ENCODE results near the gene MKNK1.

The MKNK1 gene

DNA sequence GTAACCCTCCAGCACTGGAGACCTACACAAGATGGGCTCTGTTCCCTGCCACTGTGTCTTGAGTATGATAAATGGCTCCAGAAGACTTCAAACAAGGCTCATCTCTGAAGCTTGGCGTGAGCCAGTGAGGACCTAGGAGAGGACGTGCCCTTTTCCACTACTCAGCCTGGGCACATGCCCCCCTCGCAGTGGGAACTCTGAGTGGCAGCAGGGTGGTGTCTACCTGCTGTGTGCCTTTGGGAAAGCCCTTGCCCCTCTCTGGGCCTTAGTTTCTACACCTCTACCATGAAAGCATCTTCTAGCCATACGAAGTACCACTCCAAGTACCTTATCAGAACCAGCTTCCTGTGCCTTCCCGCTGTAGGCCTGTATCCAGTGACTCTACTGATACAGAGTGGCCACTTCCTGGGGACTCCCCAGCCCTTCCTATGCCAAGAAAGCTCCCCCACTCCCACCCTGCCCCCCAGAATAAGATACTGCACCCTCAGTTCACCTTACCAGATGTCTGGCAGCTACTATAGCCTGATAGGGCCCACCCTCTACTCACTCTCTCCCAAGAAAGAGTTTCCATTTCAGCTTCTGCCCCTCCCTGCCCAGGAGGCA is 15.7 kb upstream of the MKNK1 start:
- H3K9ac ChIP-seq (ENCODE audit: low read depth in 1 of 2, low read length in 2 of 2): no peak overlapping the region
- no peaks in the 10 kb centered on the region for H3K27me3 ChIP-seq (ENCODE audit: control insufficient read depth in 2 of 2, insufficient read depth in 2 of 2, low read length in 2 of 2)
- peaks cover 10 to 22% of the 10 kb centered on the region in 2 donors for H3K4me1 ChIP-seq (ENCODE audit: control insufficient read depth in 2 of 2, insufficient read depth in 2 of 2, low read length in 2 of 2)
- H3K27ac ChIP-seq (ENCODE audit: low read depth in 2 of 2, low read length in 2 of 2): no peak overlapping the region
- no peaks in the 10 kb centered on the region for H3K36me3 ChIP-seq (ENCODE audit: control insufficient read depth in 2 of 2, insufficient read depth in 2 of 2, low read length in 2 of 2)
- H3K4me3 ChIP-seq (ENCODE audit: low read length in 2 of 2): no peak overlapping the region
- no peaks in the 10 kb centered on the region for H3K9me3 ChIP-seq (ENCODE audit: control insufficient read depth in 2 of 2, low read length in 2 of 2)

- Histone ChIP-seq H3K27ac (ENCODE audit: low read depth in 2 of 2, low read length in 2 of 2) (no peak overlapping the region), H3K36me3 (ENCODE audit: control insufficient read depth in 2 of 2, insufficient read depth in 2 of 2, low read length in 2 of 2) (no peaks in the 10 kb centered on the region), H3K4me3 (ENCODE audit: low read length in 2 of 2) (no peak overlapping the region), H3K27me3 (ENCODE audit: control insufficient read depth in 2 of 2, insufficient read depth in 2 of 2, low read length in 2 of 2) (no peaks in the 10 kb centered on the region), H3K9me3 (ENCODE audit: control insufficient read depth in 2 of 2, low read length in 2 of 2) (no peaks in the 10 kb centered on the region), H3K4me1 (ENCODE audit: control insufficient read depth in 2 of 2, insufficient read depth in 2 of 2, low read length in 2 of 2) (peaks cover 18 to 30% of the 10 kb centered on the region in 2 donors), H3K9ac (ENCODE audit: low read depth in 1 of 2, low read length in 2 of 2) (no peak overlapping the region)
Measured at GRCh38 chr1:46618754-46619415, 14.8 kb upstream of the MKNK1 start.

DNA sequence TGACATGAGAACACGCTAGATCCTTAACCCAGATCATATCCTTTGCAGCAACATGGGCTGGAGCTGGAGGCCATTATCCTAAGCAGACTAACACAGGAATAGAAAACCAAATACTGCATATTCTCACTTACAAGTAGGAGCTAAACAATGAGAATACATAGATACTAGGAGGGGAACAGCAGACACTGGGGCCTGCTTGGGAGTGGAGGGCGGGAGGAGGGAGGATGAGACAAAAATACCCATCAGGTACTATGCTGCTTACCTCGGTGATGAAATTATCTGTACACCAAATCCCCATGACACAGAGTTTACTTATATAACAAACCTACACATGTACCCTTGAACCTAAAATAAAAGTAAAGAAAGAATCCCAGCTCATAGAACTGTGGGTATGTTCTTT is 13.8 kb upstream of the MKNK1 start:
- Histone ChIP-seq H3K27ac (ENCODE audit: low read depth in 2 of 2, low read length in 2 of 2) (no peak overlapping the region), H3K4me1 (ENCODE audit: control insufficient read depth in 2 of 2, insufficient read depth in 2 of 2, low read length in 2 of 2) (peaks cover 19 to 37% of the 10 kb centered on the region in 2 donors), H3K4me3 (ENCODE audit: low read length in 2 of 2) (no peak overlapping the region), H3K9me3 (ENCODE audit: control insufficient read depth in 2 of 2, low read length in 2 of 2) (no peaks in the 10 kb centered on the region), H3K36me3 (ENCODE audit: control insufficient read depth in 2 of 2, insufficient read depth in 2 of 2, low read length in 2 of 2) (peaks cover 0 to 2% of the 10 kb centered on the region in 2 donors), H3K27me3 (ENCODE audit: control insufficient read depth in 2 of 2, insufficient read depth in 2 of 2, low read length in 2 of 2) (no peaks in the 10 kb centered on the region), H3K9ac (ENCODE audit: low read depth in 1 of 2, low read length in 2 of 2) (no peak overlapping the region)

GRCh38 chr1:46617108-46617800 is 13.2 kb upstream of the MKNK1 start:
- peaks cover 19 to 31% of the 10 kb centered on the region in 2 donors for H3K4me1 ChIP-seq (ENCODE audit: control insufficient read depth in 2 of 2, insufficient read depth in 2 of 2, low read length in 2 of 2)
- H3K27ac ChIP-seq (ENCODE audit: low read depth in 2 of 2, low read length in 2 of 2): peak overlapping the region; percentile 92 to 93
- H3K9me3 ChIP-seq (ENCODE audit: control insufficient read depth in 2 of 2, low read length in 2 of 2): no peaks in the 10 kb centered on the region
- H3K27me3 ChIP-seq (ENCODE audit: control insufficient read depth in 2 of 2, insufficient read depth in 2 of 2, low read length in 2 of 2): no peaks in the 10 kb centered on the region
- H3K4me3 ChIP-seq (ENCODE audit: low read length in 2 of 2): peak overlapping the region; percentile 91 to 99
- H3K36me3 ChIP-seq (ENCODE audit: control insufficient read depth in 2 of 2, insufficient read depth in 2 of 2, low read length in 2 of 2): peaks cover 0 to 2% of the 10 kb centered on the region in 2 donors
- peak overlapping the region; percentile 88 to 90 for H3K9ac ChIP-seq (ENCODE audit: low read depth in 1 of 2, low read length in 2 of 2)

- peak within 1 kb of the TSS; percentile 90 for H3K9ac ChIP-seq (ENCODE audit: low read depth in 1 of 2, low read length in 2 of 2)
- H3K27ac ChIP-seq (ENCODE audit: low read depth in 2 of 2, low read length in 2 of 2): peak within 1 kb of the TSS; percentile 92 to 93
- H3K4me3 ChIP-seq (ENCODE audit: low read length in 2 of 2): peak within 1 kb of the TSS; percentile 91 to 99
- H3K9me3 ChIP-seq (ENCODE audit: control insufficient read depth in 2 of 2, low read length in 2 of 2): no peaks in the 10 kb centered on the region
- peaks cover 0 to 2% of the 10 kb centered on the region in 2 donors for H3K36me3 ChIP-seq (ENCODE audit: control insufficient read depth in 2 of 2, insufficient read depth in 2 of 2, low read length in 2 of 2)
- peaks cover 21 to 31% of the 10 kb centered on the region in 2 donors for H3K4me1 ChIP-seq (ENCODE audit: control insufficient read depth in 2 of 2, insufficient read depth in 2 of 2, low read length in 2 of 2)
- no peaks in the 10 kb centered on the region for H3K27me3 ChIP-seq (ENCODE audit: control insufficient read depth in 2 of 2, insufficient read depth in 2 of 2, low read length in 2 of 2)
Measured at GRCh38 chr1:46616277-46617107, 12.4 kb upstream of the MKNK1 start, which contains the start of gene MOB3C. TSS of gene MOB3C (minus strand) at chr1:46616811. CDS start at chr1:46613321, 3,490 bp downstream.

DNA sequence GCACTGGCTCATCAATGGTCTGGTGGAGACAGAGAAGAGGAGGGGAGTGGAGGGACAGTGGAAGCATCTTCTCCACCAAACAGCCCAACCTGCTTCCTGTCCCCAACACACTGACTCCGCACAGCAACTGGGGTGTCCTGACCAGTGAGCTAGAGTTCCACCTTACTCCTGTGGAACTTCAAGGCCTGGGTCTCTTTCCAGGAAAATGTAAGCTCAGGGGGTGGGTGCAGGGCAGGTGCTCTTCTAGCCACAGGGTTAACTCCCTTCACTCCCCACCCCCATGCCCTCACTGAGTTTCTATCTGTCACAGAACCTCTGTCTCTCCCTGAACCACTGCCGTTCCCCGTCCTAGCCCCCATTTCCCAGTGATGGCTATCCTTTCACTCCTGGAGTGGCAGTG is 11.7 kb upstream of the MKNK1 start:
- Histone ChIP-seq H3K27me3 (ENCODE audit: control insufficient read depth in 2 of 2, insufficient read depth in 2 of 2, low read length in 2 of 2) (no peaks in the 10 kb centered on the region), H3K4me1 (ENCODE audit: control insufficient read depth in 2 of 2, insufficient read depth in 2 of 2, low read length in 2 of 2) (peaks cover 22 to 31% of the 10 kb centered on the region in 2 donors), H3K9ac (ENCODE audit: low read depth in 1 of 2, low read length in 2 of 2) (peak overlapping the region; percentile 90), H3K36me3 (ENCODE audit: control insufficient read depth in 2 of 2, insufficient read depth in 2 of 2, low read length in 2 of 2) (peaks cover 0 to 2% of the 10 kb centered on the region in 2 donors), H3K27ac (ENCODE audit: low read depth in 2 of 2, low read length in 2 of 2) (peak overlapping the region; percentile 92 to 93), H3K9me3 (ENCODE audit: control insufficient read depth in 2 of 2, low read length in 2 of 2) (no peaks in the 10 kb centered on the region), H3K4me3 (ENCODE audit: low read length in 2 of 2) (peak overlapping the region; percentile 91 to 99)

DNA sequence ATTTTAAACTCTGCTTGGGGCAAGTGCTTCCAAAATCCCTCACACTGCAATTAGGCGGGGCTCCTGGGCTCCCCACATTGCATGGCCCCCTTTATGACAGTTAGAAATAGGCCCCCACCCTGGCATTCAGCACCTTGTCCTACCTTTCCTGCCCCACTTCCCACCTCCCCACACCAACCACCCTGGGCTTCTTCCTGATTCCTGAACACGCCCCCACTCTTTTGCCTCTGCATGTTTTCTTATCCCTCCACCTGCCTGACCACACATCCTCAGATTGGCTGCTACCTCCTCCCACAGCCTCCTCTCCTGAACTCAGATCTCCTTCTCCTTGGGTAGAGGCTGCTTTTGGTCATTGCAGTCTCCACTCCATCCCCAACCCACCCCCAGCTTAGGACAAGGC is 11.0 kb upstream of the MKNK1 start:
- Histone ChIP-seq H3K4me3 (ENCODE audit: low read length in 2 of 2) (peak overlapping the region; percentile 91 to 99), H3K4me1 (ENCODE audit: control insufficient read depth in 2 of 2, insufficient read depth in 2 of 2, low read length in 2 of 2) (peaks cover 22 to 31% of the 10 kb centered on the region in 2 donors), H3K36me3 (ENCODE audit: control insufficient read depth in 2 of 2, insufficient read depth in 2 of 2, low read length in 2 of 2) (peaks cover 2 to 4% of the 10 kb centered on the region in 2 donors), H3K9ac (ENCODE audit: low read depth in 1 of 2, low read length in 2 of 2) (peak overlapping the region; percentile 24 to 90), H3K9me3 (ENCODE audit: control insufficient read depth in 2 of 2, low read length in 2 of 2) (no peaks in the 10 kb centered on the region), H3K27ac (ENCODE audit: low read depth in 2 of 2, low read length in 2 of 2) (peak overlapping the region in 1 of 2 donors; percentile 93), H3K27me3 (ENCODE audit: control insufficient read depth in 2 of 2, insufficient read depth in 2 of 2, low read length in 2 of 2) (no peaks in the 10 kb centered on the region)

DNA sequence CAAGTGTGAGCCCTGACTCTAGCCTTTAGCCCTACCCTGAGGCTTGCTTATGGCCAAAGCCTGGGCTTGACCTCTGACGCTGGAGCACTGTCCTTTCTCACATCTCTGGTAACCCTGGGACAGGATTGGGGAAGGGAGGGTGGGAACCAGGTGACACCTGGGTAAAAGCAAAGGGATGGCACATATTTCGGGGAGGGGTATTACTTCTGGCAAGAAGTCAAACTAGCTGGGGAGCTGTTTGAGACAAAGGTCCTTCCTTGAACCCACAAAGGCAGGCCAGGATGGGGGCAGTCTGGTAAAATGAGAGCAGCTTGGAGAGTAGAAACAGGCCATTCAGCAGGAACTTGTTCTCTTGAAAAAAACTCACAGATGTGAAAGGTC is 10.5 kb upstream of the MKNK1 start:
- Histone ChIP-seq H3K9me3 (ENCODE audit: control insufficient read depth in 2 of 2, low read length in 2 of 2) (no peaks in the 10 kb centered on the region), H3K27me3 (ENCODE audit: control insufficient read depth in 2 of 2, insufficient read depth in 2 of 2, low read length in 2 of 2) (no peaks in the 10 kb centered on the region), H3K9ac (ENCODE audit: low read depth in 1 of 2, low read length in 2 of 2) (no peak overlapping the region), H3K27ac (ENCODE audit: low read depth in 2 of 2, low read length in 2 of 2) (peak overlapping the region; percentile 1 to 6), H3K36me3 (ENCODE audit: control insufficient read depth in 2 of 2, insufficient read depth in 2 of 2, low read length in 2 of 2) (peaks cover 6 to 9% of the 10 kb centered on the region in 2 donors), H3K4me1 (ENCODE audit: control insufficient read depth in 2 of 2, insufficient read depth in 2 of 2, low read length in 2 of 2) (peaks cover 22 to 31% of the 10 kb centered on the region in 2 donors), H3K4me3 (ENCODE audit: low read length in 2 of 2) (no peak overlapping the region)

- H3K36me3 ChIP-seq (ENCODE audit: control insufficient read depth in 2 of 2, insufficient read depth in 2 of 2, low read length in 2 of 2): peaks cover 13 to 15% of the 10 kb centered on the region in 2 donors
- H3K4me3 ChIP-seq (ENCODE audit: low read length in 2 of 2): peak overlapping the region in 1 of 2 donors; percentile 22
- peaks cover 22 to 31% of the 10 kb centered on the region in 2 donors for H3K4me1 ChIP-seq (ENCODE audit: control insufficient read depth in 2 of 2, insufficient read depth in 2 of 2, low read length in 2 of 2)
- no peaks in the 10 kb centered on the region for H3K9me3 ChIP-seq (ENCODE audit: control insufficient read depth in 2 of 2, low read length in 2 of 2)
- peak overlapping the region in 1 of 2 donors; percentile 24 for H3K9ac ChIP-seq (ENCODE audit: low read depth in 1 of 2, low read length in 2 of 2)
- peak overlapping the region; percentile 6 to 38 for H3K27ac ChIP-seq (ENCODE audit: low read depth in 2 of 2, low read length in 2 of 2)
- no peaks in the 10 kb centered on the region for H3K27me3 ChIP-seq (ENCODE audit: control insufficient read depth in 2 of 2, insufficient read depth in 2 of 2, low read length in 2 of 2)
Measured at GRCh38 chr1:46613661-46614603, 9.9 kb upstream of the MKNK1 start.
